Transverse colon (tissue), 4 donors: ENCODE results near the gene DIRAS2. TPM values are rescaled to one million over a fixed set of nuclear protein-coding genes. Genes with fewer than 3 reads are reported as not detected.
"Not testable (repeated sequence)": the region's sequence is repeated elsewhere in the genome, so short reads cannot be mapped to it uniquely, and the experiment has no call there.

Experiments used
- DNase-seq: peaks from one replicate; pipeline ENCODE4 v3.0.0-alpha.2; 2019
- H3K27ac ChIP-seq, 4 donors: fragments of 200-600 bp; sonication (generic); 2 replicates each; pipeline ENCODE4 v1.5.1; 2016 to 2018; ENCODE audit warnings: inconsistent platforms in 4 of 4
- H3K27me3 ChIP-seq: fragments of 200-600 bp; sonication (generic); 2 replicates; pipeline ENCODE4 v1.5.1; 2017; ENCODE audit warnings: inconsistent platforms
- H3K36me3 ChIP-seq, 4 donors: fragments of 200-600 bp; sonication (generic); 2 replicates each; pipeline ENCODE4 v1.5.1; 2017 to 2019; ENCODE audit warnings: inconsistent platforms in 4 of 4
- H3K4me1 ChIP-seq, 4 donors: fragments of 200-600 bp; sonication (generic); 2 replicates each; pipeline ENCODE4 v1.5.1; 2017 to 2020; ENCODE audit warnings: inconsistent platforms in 4 of 4
- H3K4me3 ChIP-seq, 4 donors: fragments of 200-600 bp; sonication (generic); 1 replicate in 1 of 4; 2 replicates in 3 of 4; pipeline versions ENCODE4 v1.5.1 to v1.6.1; 2017 to 2019; ENCODE audit warnings: inconsistent platforms in 4 of 4
- H3K9me3 ChIP-seq, 2 donors: fragments of 200-600 bp; sonication (generic); 2 replicates each; pipeline ENCODE4 v1.5.1; 2017 to 2019; ENCODE audit warnings: inconsistent platforms in 2 of 2
- EP300 ChIP-seq: sonication (generic); formaldehyde crosslinking; IDR thresholded peaks from one replicate; pipeline ENCODE4 v1.6.1; 2017; ENCODE audit warnings: antibody characterized with exemption, low read depth
- POLR2A ChIP-seq: fragments of 450-650 bp; IDR thresholded peaks from one replicate; pipeline ENCODE4 v1.6.1; 2016; ENCODE audit warnings: antibody characterized with exemption, mild to moderate bottlenecking, moderate library complexity
- POLR2AphosphoS5 ChIP-seq, 3 donors: sonication (generic); formaldehyde crosslinking; IDR thresholded peaks; one replicate each; pipeline ENCODE4 v1.6.1; 2016; ENCODE audit warnings: antibody characterized with exemption in 3 of 3
- WGBS, 2 donors: methylation state at CpG; one replicate each; pipeline ENCODE4 v1.1.5; 2018; ENCODE audit warnings: low coverage in 1 of 2; 5-methylcytosine and 5-hydroxymethylcytosine counted together
- in situ Hi-C, 4 donors: fragments of 200-750 bp; cut with MboI; loops; one replicate each; pipeline versions ENCODE4 v1.15.0 to v1.15.1; 2017; ENCODE audit warnings: low sequenced_read_pairs in 3 of 4, low pct_ligation_motif_present in 1 of 4, low pct_unique_long_range_greater_than_20kb in 1 of 4
- intact Hi-C: fragments of 100-400 bp; cut with DNase I; formaldehyde crosslinking; loops from one replicate; pipeline ENCODE4 v1.15.1; 2023; ENCODE audit warnings: low total_unique reads
- total RNA-seq, 4 donors: library from RNA; depleted of rRNA; stranded (reverse); fragments of >200 nt; gene quantifications; one replicate each; pipeline ENCODE4 v1.1.0, GENCODE V29; 2016
- TF ChIP-seq, protein P1 (sequence below), 5 experiments: fragments of 200-600 bp in 3 of 5; fragments of 450-650 bp in 2 of 5; sonication (generic) in 3 of 5; IDR thresholded peaks; 1 replicate in 2 of 5; 2 replicates in 3 of 5; pipeline ENCODE4 v1.5.1; 2016 to 2017; ENCODE audit warnings: antibody characterized with exemption in 5 of 5, inconsistent platforms in 3 of 5, mild to moderate bottlenecking in 2 of 5, moderate library complexity in 1 of 5

The DIRAS2 gene
- total RNA-seq, 4 donors from 2014 or later: 0.14 TPM; not detected in 3

DNA sequence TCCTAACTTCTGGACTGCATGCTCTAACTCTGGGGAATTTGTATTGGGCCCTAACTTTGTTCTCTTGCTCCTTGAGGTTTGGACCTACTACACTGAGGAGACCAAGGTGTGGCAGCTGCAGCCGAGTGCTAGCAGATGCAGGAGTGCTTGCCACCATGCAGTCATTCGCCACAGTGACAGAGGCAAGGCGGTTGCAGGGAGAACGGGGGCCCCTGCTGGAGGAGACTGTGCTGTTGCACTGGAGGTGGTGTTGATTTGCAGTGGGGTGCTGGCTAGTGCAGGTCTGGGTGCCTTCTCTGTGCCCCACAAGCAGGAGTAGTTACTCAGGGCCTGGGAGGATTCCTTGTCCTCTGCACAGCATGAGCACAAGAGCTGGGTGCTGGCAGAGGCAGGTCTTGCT, 22.4 kb upstream of the DIRAS2 start:
- in situ Hi-C loops: no loop called here
- H3K27ac ChIP-seq: no peak overlapping the region
- no peaks in the 10 kb centered on the region for H3K4me1 ChIP-seq
- WGBS, 2 donors: 75 to 80% methylated on average over 1 to 4 of the region's 4 CpGs
- peaks cover 6% of the 10 kb centered on the region for H3K27me3 ChIP-seq
- no peaks in the 10 kb centered on the region for H3K36me3 ChIP-seq
- no peak overlapping the region for H3K4me3 ChIP-seq
- DNase-seq: no peak
- H3K9me3 ChIP-seq: no peaks in the 10 kb centered on the region
- TF ChIP-seq POLR2AphosphoS5 (IDR thresholded peaks at IDR 0.05): no peak
- TF ChIP-seq POLR2A: no peak
- TF ChIP-seq, protein P1, sequence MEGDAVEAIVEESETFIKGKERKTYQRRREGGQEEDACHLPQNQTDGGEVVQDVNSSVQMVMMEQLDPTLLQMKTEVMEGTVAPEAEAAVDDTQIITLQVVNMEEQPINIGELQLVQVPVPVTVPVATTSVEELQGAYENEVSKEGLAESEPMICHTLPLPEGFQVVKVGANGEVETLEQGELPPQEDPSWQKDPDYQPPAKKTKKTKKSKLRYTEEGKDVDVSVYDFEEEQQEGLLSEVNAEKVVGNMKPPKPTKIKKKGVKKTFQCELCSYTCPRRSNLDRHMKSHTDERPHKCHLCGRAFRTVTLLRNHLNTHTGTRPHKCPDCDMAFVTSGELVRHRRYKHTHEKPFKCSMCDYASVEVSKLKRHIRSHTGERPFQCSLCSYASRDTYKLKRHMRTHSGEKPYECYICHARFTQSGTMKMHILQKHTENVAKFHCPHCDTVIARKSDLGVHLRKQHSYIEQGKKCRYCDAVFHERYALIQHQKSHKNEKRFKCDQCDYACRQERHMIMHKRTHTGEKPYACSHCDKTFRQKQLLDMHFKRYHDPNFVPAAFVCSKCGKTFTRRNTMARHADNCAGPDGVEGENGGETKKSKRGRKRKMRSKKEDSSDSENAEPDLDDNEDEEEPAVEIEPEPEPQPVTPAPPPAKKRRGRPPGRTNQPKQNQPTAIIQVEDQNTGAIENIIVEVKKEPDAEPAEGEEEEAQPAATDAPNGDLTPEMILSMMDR (IDR thresholded peaks at IDR 0.05): no peak
- no peak for TF ChIP-seq EP300
- intact Hi-C loops: no loop called here

DNA sequence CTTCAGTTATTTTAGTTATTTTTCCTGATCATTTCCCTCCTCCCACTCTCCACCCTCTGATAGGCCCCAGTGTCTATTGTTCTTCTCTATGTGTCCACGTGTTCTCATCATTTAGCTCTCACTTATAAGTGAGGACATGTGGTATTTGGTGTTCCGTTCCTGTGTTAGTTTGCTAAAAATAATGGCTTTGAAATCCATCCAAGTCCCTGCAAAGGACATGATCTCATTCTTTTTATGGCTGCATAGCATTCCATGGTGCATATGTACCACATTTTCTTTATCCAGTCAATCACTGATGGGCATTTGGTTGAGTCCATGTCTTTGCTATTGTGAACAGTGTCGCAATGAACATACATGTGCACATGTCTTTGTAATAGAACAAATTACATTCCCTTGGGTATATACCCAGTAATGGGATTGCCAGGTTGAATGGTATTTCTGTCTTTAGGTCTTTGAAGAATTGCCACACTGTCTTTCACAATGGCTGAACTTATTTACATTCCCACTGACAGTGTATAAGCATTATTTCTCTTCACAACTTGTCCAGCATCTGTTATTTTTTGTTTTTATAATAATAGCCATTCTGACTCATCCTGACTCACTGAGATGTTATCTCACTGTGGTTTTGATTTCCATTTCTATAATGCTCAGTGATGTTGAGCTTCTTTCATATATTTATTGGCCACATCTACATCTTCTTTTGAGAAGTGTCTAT, 17.2 kb upstream of the DIRAS2 start:
- H3K9me3 ChIP-seq: no peaks in the 10 kb centered on the region
- no peak overlapping the region for H3K4me3 ChIP-seq
- H3K27me3 ChIP-seq: peaks cover 6% of the 10 kb centered on the region
- no peaks in the 10 kb centered on the region for H3K4me1 ChIP-seq
- in situ Hi-C loops: no loop called here
- DNase-seq: no peak
- no peak for TF ChIP-seq EP300
- TF ChIP-seq, protein P1 (IDR thresholded peaks at IDR 0.05): no peak
- no peak for TF ChIP-seq POLR2A
- no peak for TF ChIP-seq POLR2AphosphoS5 (IDR thresholded peaks at IDR 0.05)
- intact Hi-C loops: no loop called here
- WGBS, 2 donors: 51 to 58% methylated on average over 3 of the region's 3 CpGs
- no peak overlapping the region for H3K27ac ChIP-seq
- no peaks in the 10 kb centered on the region for H3K36me3 ChIP-seq

DNA sequence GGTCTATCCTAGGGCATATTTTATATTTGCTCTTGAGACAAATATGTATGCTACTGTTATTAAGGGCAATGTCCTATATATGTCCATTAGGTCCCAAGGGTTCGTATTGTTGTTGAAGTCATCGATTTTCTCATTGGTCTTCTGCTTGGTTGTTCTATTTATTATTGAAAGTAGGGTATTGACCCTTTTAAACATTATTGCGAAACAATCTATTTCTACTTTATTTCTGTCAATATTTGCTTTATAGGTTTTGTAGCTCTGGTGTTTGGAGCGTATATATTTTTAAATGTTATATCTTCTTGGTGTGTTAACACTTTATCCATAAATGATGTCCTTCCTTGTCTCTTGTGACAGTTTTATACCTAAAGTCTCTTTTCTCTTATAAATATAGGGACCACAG, 16.2 kb upstream of the DIRAS2 start:
- no peak overlapping the region for H3K4me3 ChIP-seq
- H3K9me3 ChIP-seq: no peaks in the 10 kb centered on the region
- no peaks in the 10 kb centered on the region for H3K4me1 ChIP-seq
- no peaks in the 10 kb centered on the region for H3K36me3 ChIP-seq
- H3K27me3 ChIP-seq: peaks cover 6% of the 10 kb centered on the region
- WGBS, 2 donors: 83 to 88% methylated on average over 4 of the region's 4 CpGs
- DNase-seq: no peak
- intact Hi-C loops: no loop called here
- no peak for TF ChIP-seq EP300
- no peak for TF ChIP-seq POLR2AphosphoS5 (IDR thresholded peaks at IDR 0.05)
- no peak for TF ChIP-seq POLR2A
- TF ChIP-seq, protein P1 (IDR thresholded peaks at IDR 0.05): no peak
- in situ Hi-C loops: no loop called here
- H3K27ac ChIP-seq: no peak overlapping the region

DNA sequence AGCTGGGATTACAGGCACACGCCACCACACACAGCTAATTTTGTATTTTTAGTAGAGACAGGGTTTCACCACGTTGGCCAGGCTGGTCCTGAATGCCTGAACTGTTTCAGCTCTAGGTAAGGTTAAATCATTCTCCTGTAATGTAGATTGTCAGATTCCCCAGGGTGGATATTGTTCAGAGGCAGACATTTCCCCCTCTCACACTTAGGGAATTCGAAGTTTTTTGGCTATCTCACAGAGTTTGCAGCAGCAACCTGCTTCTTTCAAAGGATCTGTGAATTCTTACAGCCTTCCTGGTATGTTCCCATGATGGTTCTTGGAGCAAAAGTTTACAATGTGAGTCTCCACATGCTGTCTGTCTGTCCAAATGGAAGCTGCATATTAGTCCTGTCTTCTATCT, 15.6 kb upstream of the DIRAS2 start:
- intact Hi-C loops: no loop called here
- DNase-seq: no peak
- WGBS, 2 donors: 50 to 60% methylated on average over 2 to 3 of the region's 3 CpGs
- H3K4me3 ChIP-seq: no peak overlapping the region
- no peaks in the 10 kb centered on the region for H3K36me3 ChIP-seq
- H3K9me3 ChIP-seq: no peaks in the 10 kb centered on the region
- in situ Hi-C loops: no loop called here
- TF ChIP-seq EP300 (no peak), POLR2A (no peak), POLR2AphosphoS5 (IDR thresholded peaks at IDR 0.05) (no peak)
- TF ChIP-seq, protein P1 (IDR thresholded peaks at IDR 0.05): no peak
- H3K4me1 ChIP-seq: no peaks in the 10 kb centered on the region
- no peak overlapping the region for H3K27ac ChIP-seq
- peaks cover 6% of the 10 kb centered on the region for H3K27me3 ChIP-seq

DNA sequence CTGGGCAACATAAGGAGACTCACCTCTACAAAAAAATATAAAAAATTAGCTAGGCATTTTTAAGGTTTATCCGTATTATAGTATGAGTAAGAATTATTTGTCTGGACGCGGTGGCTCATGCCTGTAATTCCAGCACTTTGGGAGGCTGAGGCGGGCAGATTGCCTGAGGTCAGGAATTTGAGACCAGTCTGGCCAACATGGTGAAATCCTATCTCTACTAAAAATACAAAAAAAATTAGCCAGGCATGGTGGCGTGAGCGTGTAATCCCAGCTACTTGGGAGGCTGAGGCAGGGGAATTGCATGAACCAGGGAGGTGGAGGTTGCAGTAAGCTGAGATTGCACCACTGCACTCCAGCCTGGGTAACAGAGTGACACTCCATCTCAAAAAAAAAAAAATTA, 14.3 kb upstream of the DIRAS2 start:
- in situ Hi-C loops, H3K4me3 ChIP-seq, H3K4me1 ChIP-seq, H3K27ac ChIP-seq, intact Hi-C loops, H3K9me3 ChIP-seq, DNase-seq, H3K36me3 ChIP-seq, H3K27me3 ChIP-seq: not testable (repeated sequence)
- 92 to 95% methylated on average over 4 to 6 of the region's 6 CpGs for WGBS, 2 donors
